Spleen (tissue), 7 donors: Measurements from ENCODE around the gene INTS3.
"Not testable (repeated sequence)": the region's sequence is repeated elsewhere in the genome, so short reads cannot be mapped to it uniquely, and the experiment has no call there.

Source experiments
- CTCF ChIP-seq, 11 experiments: fragments of 200-600 bp in 7 of 11; fragments of 450-650 bp in 4 of 11; sonication (generic) in 4 of 11; IDR thresholded peaks in 8 of 11; conservative IDR thresholded peaks in 3 of 11; 1 replicate in 7 of 11; 2 replicates in 4 of 11; pipeline versions ENCODE4 v1.4.0 to v1.8.0; 2016 to 2021; ENCODE audit warnings: antibody characterized with exemption in 11 of 11, inconsistent platforms in 4 of 11, mild to moderate bottlenecking in 1 of 11
- POLR2A ChIP-seq, 3 donors: fragments of 450-650 bp; IDR thresholded peaks; one replicate each; pipeline ENCODE4 v1.5.1; 2017; ENCODE audit warnings: antibody characterized with exemption in 3 of 3, mild to moderate bottlenecking in 1 of 3
- donor health status: DM: no; HTN: no; CAD: no; lungs with moderate emphysema.
- donor health status: DM: no; HTN: no; CAD: no.
- donor health status: DM: no; HTN: no; CAD: no.

DNA sequence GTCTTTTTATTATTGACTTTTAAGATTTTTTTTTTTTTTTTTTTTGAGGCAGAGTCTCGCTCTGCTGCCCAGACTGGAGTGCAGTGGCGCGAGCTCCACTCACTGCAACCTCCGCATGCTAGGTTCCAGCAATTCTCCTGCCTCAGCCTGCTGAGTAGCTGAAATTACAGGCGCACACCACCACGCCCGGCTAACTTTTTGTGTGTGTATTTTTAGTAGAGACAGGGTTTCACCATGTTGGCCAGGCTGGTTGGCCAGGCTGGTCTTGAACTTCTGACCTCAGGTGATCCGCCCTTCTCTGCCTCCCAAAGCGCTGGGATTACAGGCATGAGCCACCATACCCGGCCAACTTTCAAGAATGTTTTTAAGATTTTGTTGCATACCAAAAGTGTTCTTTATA is 38.8 kb downstream of the INTS3 start:
- not testable (repeated sequence) for TF ChIP-seq CTCF (IDR thresholded peaks at IDR 0.05 in 8 of 11, conservative IDR thresholded peaks at IDR 0.05 in 3 of 11); POLR2A (IDR thresholded peaks at IDR 0.05)
